Nucleus accumbens (tissue), 56 donors: ENCODE data around the gene EME2.

Source experiments
- DNase-seq, 56 donors: peaks; one replicate each; lab custom pipeline; 2025; lab: John Stamatoyannopoulos, UW

EME2 gene

DNA sequence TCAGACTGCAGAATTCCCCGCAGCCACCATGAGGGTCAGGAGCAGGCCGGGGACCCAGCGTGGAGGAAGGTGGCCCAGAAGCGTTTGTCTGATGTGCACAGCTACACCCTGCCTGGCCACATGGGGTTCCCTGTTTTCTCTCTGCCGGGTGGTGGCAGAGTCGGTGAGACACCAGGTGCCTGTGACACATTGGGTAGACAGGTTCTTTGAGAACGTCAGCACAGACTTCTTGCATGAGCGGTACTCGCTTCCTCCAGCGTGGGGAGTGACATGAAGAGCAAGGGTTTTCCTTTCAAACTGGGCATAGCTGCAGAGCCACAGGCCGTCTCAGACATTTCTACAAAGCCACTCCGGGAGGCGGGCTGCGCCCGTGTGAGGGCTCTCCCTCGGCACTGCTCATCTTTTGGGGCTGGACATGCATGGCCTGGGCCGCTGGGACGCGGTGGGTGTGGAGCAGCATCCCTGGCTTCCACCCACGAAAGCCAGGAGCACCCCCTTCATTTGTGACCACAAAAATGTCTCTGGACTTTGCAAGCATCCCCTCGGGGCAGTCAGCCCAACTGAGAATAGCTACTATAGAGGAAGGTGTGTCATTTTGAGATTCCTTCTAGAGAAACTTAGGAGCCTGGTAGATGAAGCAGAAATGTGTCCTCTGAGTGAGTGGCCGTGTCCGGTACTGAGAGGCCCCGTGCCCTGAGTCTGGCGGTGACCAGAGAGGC, 27.3 kb upstream of the EME2 start:
- no peak for DNase-seq

DNA sequence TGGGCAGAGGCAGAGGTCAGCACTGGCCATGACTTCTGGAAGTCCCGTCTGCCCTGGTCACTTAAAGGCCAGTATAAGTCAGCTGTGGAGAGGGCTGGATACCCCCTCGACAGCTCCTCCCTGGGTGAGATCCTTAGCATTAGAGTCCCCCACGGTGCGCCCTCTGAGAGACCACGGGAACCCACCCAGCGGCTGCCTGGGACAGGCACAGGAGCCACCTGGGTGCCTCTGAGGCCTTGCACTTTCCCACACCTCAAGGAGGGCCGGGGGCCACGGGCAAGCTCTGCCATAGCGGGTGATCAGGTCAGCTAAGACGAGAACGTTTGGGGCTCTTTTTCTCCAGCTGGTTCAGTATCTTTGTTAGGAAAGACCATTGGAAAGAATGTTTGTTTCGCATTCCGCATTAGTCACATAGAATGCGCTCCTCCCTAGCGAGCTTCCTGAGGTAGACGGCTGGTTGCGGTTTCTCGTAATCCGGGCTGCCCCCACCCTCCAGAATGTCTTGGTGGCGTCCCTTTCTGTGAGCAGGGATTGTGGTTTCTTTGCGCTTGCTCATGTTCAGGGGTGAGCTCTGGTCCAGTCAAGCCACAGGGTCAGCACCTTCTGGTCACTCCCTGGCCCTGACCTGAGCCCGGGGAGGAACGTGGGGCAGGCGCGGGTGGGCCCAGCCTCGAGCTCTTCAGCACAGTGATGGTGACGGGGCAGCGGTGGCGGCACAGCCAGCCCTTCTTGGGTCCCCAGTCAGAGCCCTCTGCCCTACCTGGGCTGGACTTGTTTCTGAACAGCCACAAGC, 26.5 kb upstream of the EME2 start:
- DNase-seq = no peak

DNA sequence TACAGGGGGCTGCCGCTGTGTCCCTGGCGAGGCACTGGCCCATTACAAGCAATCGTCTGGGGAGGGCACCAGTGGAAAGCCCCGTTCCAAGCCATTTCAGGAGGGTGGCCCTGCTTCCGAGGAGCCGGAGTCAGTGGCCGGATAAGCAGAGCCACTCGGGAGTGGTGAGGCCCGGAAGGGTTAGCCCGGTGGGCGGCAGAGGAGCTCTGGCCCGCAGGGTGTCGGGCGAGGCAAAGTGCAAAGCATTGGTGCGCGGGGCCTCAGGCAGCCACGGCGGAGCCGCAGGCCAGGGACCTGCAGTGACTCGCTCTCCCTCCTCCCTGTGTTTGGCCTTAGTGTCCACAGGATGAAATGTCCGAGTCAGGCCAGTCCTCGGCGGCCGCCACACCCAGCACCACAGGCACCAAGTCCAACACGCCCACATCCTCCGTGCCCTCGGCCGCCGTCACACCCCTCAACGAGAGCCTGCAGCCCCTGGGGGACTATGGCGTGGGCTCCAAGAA, 25.9 kb upstream of the EME2 start:
- DNase-seq = no peak

DNA sequence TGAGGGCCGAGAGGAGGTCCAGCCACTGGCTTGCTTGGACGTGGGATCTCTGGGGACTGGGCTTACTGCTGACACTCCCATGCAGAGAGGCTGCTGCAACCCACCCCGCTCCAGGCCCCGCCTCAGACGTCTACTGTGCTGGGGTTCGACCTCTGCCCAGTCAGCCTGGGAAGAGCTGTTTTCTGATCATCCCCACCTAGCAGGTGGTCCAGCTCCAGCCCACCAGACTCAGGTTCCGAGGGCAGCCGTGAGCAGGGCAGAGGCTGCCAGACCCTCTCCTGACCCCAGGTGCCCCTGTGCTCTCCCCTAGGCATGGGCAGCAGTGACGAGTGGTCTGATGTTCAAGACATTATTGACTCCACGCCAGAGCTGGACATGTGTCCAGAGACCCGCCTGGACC, 24.7 kb upstream of the EME2 start:
- no peak for DNase-seq

DNA sequence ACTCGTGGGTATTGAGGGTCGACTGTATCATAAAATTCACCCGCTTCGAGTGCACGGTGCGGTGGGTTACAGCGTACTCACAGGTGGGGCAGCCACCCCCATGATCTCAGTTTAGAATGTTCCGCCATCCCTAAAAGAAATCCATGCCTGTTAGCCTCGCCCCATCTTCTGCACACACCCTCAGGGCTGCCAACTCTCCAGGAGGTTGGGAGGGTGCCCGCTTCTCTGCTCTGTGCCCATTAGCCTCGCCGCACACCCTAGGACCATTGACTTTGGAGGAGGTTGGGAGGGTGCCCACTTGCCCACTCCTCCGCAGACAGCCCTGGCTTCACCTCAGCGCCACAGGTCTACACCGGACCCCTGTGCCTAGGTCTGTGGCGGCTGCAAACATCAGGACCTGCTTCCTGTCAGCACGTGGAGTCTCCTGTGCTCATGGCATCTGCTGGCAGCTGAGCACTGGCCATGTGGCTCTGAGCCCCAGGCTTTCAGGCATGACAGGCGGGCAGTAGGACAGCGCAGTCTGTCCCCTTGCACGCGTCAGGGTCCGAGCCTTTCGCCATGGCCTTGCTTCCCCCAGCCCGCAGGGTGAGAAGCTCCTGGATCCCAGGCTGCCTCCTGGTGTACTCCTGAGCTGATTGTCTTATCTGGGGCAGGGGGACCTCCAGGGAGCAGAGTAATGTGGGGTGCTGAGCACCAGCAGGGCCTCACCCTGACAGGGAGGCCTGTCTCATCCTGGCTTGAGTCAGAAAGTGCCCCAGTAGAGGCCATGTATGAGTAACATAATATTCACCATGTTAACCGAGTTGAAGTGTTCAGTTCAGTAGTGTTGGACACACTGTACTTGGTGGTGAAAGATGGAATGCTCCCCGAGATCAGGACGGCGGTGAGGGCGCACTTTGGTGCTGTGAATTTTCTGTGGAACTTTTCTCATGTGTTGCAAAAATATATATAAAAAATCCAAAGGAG, 23.2 kb upstream of the EME2 start:
- no peak for DNase-seq

DNA sequence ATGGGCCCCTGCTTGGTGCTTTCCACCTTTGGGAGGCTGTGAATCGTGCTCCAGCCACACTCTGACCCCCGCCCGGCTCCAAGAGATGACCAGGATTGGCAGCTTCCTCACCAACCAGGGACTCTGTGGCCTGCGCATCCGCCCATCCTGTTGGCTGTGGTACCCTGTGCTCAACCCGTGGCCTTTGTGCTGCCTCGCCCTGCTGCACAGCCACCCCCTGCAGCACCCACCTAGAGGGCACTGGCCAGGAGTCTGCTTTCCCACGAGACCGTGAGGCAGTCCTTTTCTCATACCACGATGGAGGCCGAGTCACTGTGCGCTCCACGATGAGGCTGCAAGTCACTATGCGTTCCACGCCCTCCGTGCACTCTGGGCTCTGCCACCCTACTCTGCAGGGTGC, 20.7 kb upstream of the EME2 start:
- DNase-seq = no peak

DNA sequence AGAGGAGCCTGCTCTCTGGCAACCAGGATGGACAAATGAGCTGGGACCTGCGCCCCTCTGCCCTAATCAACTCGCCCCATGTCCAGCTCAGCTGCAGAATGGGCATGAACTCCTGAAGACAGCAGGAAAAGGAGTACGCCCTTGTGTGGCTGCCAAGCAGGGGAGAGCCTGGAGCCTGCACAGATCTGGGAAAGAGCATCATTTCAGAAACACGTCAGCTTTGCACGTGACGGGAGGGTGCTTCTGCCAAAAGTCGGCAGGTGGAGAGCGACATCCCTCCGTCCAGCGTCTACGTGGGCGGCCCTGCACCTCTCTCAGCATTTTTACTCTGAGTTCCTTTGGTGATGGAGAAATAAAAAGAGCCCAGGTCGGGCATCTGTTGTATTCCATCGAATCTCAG, 19.8 kb upstream of the EME2 start:
- DNase-seq = no peak

DNA sequence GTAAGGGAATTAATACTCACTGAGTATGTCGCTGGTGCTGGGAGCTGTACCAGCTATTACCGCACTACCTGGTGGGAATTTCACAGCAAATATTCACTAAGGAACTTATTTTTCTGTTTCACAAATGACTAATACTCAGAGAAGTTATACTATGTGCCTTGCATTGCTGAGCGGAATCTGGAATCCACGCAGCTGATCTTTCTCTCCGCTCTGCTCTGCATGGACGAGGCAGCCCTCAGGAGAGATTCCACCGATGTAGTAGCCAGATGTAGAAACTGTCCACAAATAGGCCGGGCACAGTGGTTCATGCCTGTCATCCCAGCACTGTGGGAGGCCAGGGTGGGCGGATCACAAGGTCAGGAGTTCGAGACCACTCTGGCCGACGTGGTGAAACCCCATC, 18.4 kb upstream of the EME2 start:
- DNase-seq = no peak

DNA sequence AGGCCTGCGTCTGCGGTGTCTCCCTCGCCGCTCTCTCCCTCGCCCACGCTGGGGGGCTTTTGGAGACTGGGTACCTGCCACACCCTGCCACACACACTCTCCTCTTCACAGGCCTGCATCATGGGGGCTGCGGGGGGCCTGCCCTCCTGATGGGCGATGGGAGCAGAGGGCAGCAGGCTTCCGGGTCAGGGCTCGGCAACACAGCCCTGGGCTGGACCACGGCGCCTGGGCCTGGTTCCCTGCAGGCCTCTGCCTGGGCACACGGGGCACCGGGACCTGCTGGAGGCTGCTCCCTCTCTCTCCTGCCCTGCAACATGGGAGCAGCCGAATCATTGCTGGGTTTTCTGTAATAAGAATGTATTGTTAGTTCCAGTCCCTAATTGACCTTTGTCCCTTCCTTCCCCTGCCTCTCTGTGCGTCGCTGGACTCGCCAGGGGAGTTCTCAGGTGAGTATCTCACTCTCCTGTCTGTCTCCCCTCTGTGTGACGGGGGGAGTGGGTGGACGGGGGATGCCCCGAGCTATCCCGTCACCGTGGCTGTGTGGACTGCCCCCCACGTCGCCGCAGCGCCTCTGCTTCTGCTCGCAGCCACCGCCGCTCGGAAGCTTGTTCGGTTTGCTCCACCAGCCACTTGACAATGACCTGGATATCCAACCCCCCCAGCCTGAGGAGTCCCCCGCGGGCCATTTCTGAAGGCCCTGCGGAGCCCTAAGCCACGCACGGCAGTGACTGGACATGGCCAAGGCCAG, 14.7 kb upstream of the EME2 start:
- DNase-seq = no peak

DNA sequence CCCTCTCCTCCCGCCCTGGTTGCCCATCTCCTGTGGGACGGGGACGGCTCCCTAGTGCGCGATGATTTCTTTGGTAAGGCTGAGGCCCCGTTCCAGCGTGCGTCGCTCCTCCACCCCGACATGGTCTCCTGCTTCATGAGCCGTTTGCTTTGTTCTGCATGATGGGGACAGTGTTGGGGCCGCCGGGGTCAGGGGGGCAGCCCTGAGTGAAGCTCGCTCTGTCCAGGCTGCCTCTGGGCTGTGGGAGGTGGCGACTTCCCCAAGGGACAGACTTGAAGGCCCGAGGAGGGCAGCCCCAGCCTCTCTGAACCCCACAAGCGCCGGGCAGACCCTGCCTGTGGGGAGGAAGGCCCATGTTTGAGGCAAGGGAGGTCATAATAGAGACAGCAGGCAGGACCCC, 13.7 kb upstream of the EME2 start:
- DNase-seq = no peak

DNA sequence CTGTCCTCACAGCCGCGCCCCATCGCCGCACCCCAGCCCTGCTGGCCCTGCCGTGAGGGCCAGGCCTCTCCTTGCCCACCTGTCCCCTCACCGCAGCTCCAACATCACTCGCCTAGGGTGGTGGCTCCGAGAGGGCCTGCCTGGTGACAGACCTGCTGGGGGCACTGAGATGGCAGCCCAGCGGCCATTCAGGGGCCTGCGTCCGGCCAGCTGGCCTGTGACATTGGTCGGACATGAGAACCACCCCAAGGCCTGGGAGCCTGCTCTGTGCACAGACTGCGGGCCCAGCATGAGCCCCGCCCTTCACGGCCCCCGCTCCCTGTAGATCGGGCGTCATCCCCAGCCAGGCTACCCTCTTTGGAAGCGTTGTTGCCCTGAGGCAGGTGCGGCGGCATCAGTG, 13.1 kb upstream of the EME2 start:
- DNase-seq = no peak

DNA sequence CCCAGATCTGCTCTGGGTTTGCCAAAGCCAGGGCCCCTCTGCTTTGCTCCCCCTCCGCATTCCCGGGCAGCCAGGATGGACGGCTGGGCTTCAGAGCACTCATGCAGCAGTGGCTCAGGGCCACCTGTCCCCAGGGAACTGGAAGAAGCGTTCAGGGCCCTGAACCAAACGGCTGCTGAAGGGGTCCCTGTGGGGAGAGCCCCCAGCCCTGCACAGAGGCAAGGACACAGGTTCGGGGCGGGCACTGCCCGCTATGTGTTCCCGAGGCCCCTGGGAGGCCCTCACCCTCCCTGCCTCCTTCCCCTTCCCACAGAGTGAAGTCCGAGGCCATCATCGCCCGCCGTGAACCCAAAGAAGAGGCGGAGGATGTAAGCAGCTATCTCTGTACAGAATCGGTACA, 11.7 kb upstream of the EME2 start:
- DNase-seq = no peak

DNA sequence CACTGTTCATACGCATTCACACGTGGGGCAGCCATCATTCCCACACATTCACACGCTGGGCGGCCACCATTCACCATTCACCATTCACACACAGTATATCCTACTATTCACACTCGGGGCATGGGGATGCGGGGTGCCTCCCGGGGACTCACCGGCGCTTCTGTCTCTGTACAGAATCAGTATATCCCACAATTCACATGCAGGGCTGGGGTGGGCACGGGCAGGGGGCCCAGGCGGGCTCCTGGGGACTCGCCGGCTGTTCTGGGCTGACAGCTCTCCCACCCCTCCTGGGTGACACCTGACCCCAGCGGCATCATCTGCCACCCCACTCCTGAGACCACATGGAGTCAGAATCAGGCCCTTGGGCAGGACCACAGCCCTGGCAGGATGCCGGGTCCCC, 10.9 kb upstream of the EME2 start:
- DNase-seq = no peak

DNA sequence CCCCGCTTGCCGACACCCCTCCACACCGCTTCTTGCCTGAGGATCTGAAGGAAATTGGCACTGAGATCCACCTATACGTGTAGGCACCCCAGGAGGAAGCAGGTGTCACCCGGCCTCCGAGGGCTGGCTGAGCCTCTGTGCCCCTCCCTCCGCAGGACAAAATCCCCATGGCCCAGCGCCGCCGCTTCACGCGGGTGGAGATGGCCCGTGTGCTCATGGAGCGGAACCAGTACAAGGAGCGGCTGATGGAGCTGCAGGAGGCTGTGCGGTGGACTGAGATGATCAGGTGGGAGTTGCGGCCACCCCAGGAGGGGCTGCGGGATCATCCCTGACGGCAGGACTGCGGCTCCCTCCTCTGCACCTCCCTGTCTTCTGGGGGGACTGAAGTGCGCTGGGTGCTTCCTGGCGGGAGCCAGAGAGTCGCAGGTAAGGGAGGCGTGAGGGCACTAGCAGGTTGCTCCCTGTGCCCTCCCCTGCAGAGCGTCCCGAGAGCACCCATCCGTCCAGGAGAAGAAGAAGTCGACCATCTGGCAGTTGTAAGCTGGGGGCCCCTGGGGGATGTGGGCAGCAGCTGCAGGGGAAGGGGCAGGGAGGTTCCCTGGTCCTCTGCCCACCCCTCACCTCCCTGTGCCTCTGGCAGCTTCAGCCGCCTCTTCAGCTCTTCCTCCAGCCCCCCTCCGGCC, 10.3 kb upstream of the EME2 start:
- no peak for DNase-seq

DNA sequence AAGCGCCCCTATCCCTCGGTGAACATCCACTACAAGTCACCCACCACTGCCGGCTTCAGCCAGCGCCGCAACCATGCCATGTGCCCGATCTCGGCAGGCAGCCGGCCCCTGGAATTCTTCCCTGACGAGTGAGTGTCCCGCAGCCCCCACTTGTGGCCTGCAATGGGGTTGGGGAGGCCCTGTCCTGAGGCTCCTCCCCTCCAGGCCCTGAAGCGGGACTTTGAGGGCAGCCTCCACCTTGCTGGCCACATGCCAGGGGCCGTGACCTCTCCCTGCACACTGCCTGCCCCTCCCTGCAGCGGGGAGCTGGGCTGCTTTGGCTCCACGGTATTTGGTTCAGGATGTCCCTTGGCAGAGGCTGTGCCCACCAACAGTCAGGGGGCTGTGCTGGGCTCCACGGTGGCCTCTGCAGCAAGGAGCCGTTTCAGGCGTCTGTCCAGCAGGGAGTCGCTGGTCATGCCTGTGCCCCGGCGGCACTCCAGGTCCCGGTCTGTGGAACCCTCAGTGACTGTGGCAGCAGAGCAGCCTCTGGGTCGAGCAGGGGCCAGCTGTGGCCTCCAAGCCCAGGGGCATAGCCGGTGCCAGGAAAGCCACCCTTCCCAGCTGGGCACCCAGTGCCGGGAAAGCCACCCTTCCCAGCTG, 9.6 kb upstream of the EME2 start:
- no peak for DNase-seq

DNA sequence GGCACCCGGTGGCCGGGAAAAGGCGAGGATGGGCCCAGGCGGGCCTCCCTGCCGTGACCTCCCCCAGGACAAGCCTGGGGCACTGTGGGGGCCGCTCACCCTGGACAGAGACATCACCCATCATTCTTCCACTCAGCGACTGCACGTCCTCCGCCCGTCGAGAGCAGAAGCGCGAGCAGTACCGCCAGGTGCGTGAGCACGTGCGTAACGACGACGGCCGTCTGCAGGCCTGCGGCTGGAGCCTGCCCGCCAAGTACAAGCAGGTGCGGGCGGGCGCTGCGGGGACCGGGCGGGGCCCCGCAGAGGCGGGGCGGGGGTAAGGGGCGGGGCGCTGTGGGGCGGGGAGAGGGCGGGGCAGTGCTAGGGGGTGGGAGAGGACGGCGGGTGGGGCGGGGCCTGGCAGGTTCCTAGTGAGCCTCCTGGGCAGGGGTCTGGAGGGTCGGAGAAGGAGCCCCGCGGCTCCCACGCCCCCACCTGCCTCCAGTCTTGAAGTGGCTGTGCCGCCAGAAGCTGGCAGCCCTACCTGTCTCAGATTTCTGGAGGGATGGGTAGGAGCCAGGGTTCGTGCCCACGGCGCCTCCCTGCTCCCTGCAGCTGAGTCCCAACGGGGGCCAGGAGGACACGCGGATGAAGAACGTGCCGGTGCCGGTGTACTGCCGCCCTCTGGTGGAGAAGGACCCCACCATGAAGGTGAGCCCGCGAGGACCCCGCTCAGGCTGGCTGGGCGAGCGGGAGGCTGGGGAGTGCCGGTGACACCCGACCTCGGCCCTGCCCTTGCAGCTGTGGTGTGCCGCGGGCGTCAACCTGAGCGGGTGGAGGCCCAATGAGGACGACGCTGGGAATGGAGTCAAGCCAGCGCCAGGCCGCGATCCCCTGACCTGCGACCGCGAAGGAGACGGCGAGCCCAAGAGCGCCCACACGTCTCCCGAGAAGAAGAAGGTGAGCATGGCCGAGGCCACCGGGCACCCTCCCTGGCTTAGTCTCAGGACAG, 8.8 kb upstream of the EME2 start:
- DNase-seq = peak in 2 of 56 donors; percentile 15 to 46

DNA sequence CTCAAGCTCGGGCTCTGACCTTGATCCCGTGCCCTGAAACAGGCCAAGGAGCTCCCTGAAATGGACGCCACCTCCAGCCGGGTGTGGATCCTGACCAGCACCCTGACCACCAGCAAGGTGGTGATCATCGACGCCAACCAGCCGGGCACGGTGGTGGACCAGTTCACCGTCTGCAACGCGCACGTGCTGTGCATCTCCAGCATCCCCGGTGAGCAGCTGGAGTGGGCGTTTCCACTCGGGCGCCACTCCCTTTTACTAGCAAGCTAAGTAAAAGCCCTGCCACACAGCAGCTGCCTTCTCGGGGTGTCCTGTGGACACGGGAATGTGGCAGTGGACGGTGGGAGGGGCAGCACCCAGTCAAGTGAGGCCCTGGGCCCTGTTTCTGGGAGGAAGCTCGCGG, 7.6 kb upstream of the EME2 start:
- peak in 1 of 56 donors; percentile 25 for DNase-seq

DNA sequence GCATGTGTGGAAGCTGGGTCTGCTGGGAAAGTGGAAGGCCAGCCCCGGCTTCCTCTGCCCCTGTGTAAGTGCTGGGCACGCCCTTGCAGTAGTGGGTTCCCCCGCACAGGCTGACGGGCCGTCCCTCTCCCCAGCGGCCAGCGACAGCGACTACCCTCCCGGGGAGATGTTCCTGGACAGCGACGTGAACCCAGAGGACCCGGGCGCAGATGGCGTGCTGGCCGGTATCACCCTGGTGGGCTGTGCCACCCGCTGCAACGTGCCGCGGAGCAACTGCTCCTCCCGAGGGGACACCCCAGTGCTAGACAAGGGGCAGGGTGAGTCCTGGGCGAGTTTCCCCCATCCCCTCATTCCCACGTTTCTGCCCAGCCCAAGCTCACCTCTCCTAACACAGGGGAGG, 6.8 kb upstream of the EME2 start:
- DNase-seq = no peak
